Epithelial cell of alveolus of lung (primary cell): Measurements from ENCODE around the gene NUS1. TPM values are rescaled to one million over a fixed set of nuclear protein-coding genes. Genes with fewer than 3 reads are reported as not detected.

Experiments used
- total RNA-seq: library from RNA; depleted of rRNA; stranded (reverse); fragments of >200 nt; gene quantifications from 2 replicates; pipeline ENCODE4 v1.2.1, GENCODE V29; 2015

The NUS1 gene
- 24.3 and 30.7 TPM in 2 replicates for total RNA-seq

GRCh38 chr6:117674991-117675657 is at the start of gene NUS1:
NUS1 (plus strand) TSS chr6:117675469; CDS start chr6:117675671, 202 bp downstream.

Other genes starting within 250 kb of the NUS1 start
- 0.08 and 1.4 TPM in 2 replicates for gene ROS1, start 249.5 kb upstream of the NUS1 start, total RNA-seq
- 32.7 and 75.8 TPM in 2 replicates for gene DCBLD1, start 192.8 kb upstream of the NUS1 start, total RNA-seq
- gene GOPC, start 73.0 kb upstream of the NUS1 start, total RNA-seq, result 30.6 and 40.1 TPM in 2 replicates
- under 0.01 TPM in 1 of 2 replicates, not detected in the other for gene SLC35F1, start 231.8 kb downstream of the NUS1 start, total RNA-seq